ENCODE data around the gene CYSLTR2.

Gene CYSLTR2

DNA sequence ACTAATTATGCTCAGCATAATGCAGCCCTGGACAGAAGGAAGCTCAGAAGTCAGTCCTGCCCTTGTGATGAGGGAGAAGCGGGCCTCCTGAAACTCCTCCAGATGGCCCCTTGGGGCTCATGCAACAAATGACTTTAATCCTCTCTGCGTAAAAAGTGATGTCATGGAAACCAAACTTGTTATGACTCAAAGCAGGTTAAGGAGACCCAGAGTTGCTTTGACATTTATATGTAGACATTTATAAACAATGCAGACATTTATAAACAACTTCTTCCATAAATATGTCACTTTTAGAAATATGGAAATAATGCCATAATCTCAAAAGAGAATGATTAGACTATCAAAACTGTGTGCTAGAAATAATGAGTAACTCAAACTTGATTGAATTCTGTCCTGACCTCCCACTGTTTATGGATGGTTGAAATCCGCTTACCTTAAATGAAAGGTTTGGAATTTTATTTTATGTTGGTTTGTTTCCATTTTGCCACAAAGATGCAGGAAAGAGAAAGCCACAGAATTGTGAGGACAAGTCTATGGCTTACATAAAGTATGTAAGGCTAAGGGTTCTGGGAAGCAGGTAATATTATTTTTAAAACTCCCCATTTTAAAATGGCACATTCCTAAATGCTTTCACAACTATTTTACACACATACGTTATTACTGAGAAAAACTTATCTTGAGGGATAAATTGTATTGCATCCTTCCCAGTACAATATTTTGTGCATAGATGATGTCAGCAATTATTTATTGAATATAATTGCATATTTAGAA, 73.7 kb downstream of the CYSLTR2 start (continued):
- TF ChIP-seq, protein P1, sequence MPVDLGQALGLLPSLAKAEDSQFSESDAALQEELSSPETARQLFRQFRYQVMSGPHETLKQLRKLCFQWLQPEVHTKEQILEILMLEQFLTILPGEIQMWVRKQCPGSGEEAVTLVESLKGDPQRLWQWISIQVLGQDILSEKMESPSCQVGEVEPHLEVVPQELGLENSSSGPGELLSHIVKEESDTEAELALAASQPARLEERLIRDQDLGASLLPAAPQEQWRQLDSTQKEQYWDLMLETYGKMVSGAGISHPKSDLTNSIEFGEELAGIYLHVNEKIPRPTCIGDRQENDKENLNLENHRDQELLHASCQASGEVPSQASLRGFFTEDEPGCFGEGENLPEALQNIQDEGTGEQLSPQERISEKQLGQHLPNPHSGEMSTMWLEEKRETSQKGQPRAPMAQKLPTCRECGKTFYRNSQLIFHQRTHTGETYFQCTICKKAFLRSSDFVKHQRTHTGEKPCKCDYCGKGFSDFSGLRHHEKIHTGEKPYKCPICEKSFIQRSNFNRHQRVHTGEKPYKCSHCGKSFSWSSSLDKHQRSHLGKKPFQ (tag by site-specific recombination; IDR thresholded peaks at IDR 0.05), result 0 out of 2 replicates have a peak, but pooled peaks have one; percentile 24
- TF ChIP-seq, protein P2, sequence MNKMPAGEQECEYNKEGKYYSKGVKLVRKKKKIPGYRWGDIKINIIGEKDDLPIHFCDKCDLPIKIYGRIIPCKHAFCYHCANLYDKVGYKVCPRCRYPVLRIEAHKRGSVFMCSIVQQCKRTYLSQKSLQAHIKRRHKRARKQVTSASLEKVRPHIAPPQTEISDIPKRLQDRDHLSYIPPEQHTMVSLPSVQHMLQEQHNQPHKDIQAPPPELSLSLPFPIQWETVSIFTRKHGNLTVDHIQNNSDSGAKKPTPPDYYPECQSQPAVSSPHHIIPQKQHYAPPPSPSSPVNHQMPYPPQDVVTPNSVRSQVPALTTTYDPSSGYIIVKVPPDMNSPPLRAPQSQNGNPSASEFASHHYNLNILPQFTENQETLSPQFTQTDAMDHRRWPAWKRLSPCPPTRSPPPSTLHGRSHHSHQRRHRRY (tag by site-specific recombination; IDR thresholded peaks at IDR 0.05), result no peak
- TF ChIP-seq ZNF571 (tag by site-specific recombination; IDR thresholded peaks at IDR 0.05), result no peak
- TF ChIP-seq ZNF140 (tag by site-specific recombination; IDR thresholded peaks at IDR 0.05), result no peak
- no peak for TF ChIP-seq YY2 (tag by site-specific recombination; IDR thresholded peaks at IDR 0.05)
- TF ChIP-seq ZNF561 (tag by site-specific recombination; IDR thresholded peaks at IDR 0.05; ENCODE audit: borderline replicate concordance), result 0 out of 2 replicates have a peak, but pooled peaks have one; percentile 22
- no peak for TF ChIP-seq ZNF223 (tag by site-specific recombination; IDR thresholded peaks at IDR 0.05)
- TF ChIP-seq WT1 (tag by site-specific recombination; IDR thresholded peaks at IDR 0.05), result peak; percentile 90
- TF ChIP-seq, protein P3, sequence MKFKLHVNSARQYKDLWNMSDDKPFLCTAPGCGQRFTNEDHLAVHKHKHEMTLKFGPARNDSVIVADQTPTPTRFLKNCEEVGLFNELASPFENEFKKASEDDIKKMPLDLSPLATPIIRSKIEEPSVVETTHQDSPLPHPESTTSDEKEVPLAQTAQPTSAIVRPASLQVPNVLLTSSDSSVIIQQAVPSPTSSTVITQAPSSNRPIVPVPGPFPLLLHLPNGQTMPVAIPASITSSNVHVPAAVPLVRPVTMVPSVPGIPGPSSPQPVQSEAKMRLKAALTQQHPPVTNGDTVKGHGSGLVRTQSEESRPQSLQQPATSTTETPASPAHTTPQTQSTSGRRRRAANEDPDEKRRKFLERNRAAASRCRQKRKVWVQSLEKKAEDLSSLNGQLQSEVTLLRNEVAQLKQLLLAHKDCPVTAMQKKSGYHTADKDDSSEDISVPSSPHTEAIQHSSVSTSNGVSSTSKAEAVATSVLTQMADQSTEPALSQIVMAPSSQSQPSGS (tag by site-specific recombination; IDR thresholded peaks at IDR 0.05; ENCODE audit: low read depth), result peak; percentile 92
- TF ChIP-seq, protein P4, sequence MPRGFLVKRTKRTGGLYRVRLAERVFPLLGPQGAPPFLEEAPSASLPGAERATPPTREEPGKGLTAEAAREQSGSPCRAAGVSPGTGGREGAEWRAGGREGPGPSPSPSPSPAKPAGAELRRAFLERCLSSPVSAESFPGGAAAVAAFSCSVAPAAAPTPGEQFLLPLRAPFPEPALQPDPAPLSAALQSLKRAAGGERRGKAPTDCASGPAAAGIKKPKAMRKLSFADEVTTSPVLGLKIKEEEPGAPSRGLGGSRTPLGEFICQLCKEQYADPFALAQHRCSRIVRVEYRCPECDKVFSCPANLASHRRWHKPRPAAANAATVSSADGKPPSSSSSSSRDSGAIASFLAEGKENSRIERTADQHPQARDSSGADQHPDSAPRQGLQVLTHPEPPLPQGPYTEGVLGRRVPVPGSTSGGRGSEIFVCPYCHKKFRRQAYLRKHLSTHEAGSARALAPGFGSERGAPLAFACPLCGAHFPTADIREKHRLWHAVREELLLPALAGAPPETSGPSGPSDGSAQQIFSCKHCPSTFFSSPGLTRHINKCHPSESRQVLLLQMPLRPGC (tag by site-specific recombination; IDR thresholded peaks at IDR 0.05), result peak; percentile 96
- no peak for TF ChIP-seq ZNF426 (tag by site-specific recombination; IDR thresholded peaks at IDR 0.05)
- no peak for TF ChIP-seq ZNF221 (tag by site-specific recombination; IDR thresholded peaks at IDR 0.05; ENCODE audit: borderline replicate concordance)
- no peak for TF ChIP-seq ZBTB20 (tag by site-specific recombination; IDR thresholded peaks at IDR 0.05)
- TF ChIP-seq MEIS1 (CRISPR knock-in tag; IDR thresholded peaks at IDR 0.05; ENCODE audit: borderline replicate concordance), result no peak
- TF ChIP-seq OVOL3 (tag by site-specific recombination; IDR thresholded peaks at IDR 0.05), result no peak
- TF ChIP-seq, protein P5, sequence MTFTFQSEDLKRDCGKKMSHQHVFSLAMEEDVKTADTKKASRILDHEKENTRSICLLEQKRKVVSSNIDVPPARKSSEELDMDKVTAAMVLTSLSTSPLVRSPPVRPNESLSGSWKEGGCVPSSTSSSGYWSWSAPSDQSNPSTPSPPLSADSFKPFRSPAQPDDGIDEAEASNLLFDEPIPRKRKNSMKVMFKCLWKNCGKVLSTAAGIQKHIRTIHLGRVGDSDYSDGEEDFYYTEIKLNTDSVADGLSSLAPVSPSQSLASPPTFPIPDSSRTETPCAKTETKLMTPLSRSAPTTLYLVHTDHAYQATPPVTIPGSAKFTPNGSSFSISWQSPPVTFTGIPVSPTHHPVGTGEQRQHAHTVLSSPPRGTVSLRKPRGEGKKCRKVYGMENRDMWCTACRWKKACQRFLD (tag by site-specific recombination; IDR thresholded peaks at IDR 0.05), result no peak
- TF ChIP-seq ZNF146 (tag by site-specific recombination; IDR thresholded peaks at IDR 0.05), result peak; percentile 41
- TF ChIP-seq ZNF335 (tag by site-specific recombination; conservative IDR thresholded peaks at IDR 0.05), result no peak
- no peak for TF ChIP-seq ZNF341 (tag by site-specific recombination; IDR thresholded peaks at IDR 0.05; ENCODE audit: low read depth)
- TF ChIP-seq ZNF266 (tag by site-specific recombination; IDR thresholded peaks at IDR 0.05; ENCODE audit: low read depth), result no peak
- no peak for TF ChIP-seq ZNF292 (tag by site-specific recombination; IDR thresholded peaks at IDR 0.05; ENCODE audit: borderline replicate concordance, low read depth)
- TF ChIP-seq ZBTB48 (tag by site-specific recombination; IDR thresholded peaks at IDR 0.05), result no peak
- peak; percentile 91 for TF ChIP-seq ZNF843 (tag by site-specific recombination; IDR thresholded peaks at IDR 0.05)
- no peak for TF ChIP-seq ZNF2 (tag by site-specific recombination; IDR thresholded peaks at IDR 0.05)
- peak; percentile 83 for TF ChIP-seq FEZF1 (tag by site-specific recombination; IDR thresholded peaks at IDR 0.05)
- TF ChIP-seq ZNF155 (tag by site-specific recombination; IDR thresholded peaks at IDR 0.05), result no peak
- TF ChIP-seq, protein P6, sequence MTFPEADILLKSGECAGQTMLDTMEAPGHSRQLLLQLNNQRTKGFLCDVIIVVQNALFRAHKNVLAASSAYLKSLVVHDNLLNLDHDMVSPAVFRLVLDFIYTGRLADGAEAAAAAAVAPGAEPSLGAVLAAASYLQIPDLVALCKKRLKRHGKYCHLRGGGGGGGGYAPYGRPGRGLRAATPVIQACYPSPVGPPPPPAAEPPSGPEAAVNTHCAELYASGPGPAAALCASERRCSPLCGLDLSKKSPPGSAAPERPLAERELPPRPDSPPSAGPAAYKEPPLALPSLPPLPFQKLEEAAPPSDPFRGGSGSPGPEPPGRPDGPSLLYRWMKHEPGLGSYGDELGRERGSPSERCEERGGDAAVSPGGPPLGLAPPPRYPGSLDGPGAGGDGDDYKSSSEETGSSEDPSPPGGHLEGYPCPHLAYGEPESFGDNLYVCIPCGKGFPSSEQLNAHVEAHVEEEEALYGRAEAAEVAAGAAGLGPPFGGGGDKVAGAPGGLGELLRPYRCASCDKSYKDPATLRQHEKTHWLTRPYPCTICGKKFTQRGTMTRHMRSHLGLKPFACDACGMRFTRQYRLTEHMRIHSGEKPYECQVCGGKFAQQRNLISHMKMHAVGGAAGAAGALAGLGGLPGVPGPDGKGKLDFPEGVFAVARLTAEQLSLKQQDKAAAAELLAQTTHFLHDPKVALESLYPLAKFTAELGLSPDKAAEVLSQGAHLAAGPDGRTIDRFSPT (tag by site-specific recombination; IDR thresholded peaks at IDR 0.05), result peak; percentile 84
- no peak for TF ChIP-seq ZNF16 (tag by site-specific recombination; IDR thresholded peaks at IDR 0.05; ENCODE audit: low read depth)
- TF ChIP-seq GLIS2 (tag by site-specific recombination; IDR thresholded peaks at IDR 0.05), result no peak
- TF ChIP-seq IKZF3 (tag by site-specific recombination; IDR thresholded peaks at IDR 0.05), result peak; percentile 44; the same call in 1 of the 2 replicates
- TF ChIP-seq HOXA7 (CRISPR knock-in tag; IDR thresholded peaks at IDR 0.05; ENCODE audit: borderline replicate concordance), result no peak
- peak; percentile 96 for TF ChIP-seq SCRT2 (tag by site-specific recombination; IDR thresholded peaks at IDR 0.05)

Measured in HEK293 (cell line).